Trophoblast cell (in vitro differentiated cells and primary cell): ENCODE measurements around the gene KIAA0232.
A peak's percentile ranks its signal among the peaks of the same experiment; 100 is the strongest.

ENCODE experiments used
- DNase-seq, 2 donors: peaks; one replicate each; pipeline ENCODE4 v3.0.0-alpha.2; 2016
- H2AFZ ChIP-seq: 2 replicates; pipeline ENCODE4 v1.6.1; 2013; ENCODE audit warnings: low read length, moderate library complexity, mild to moderate bottlenecking; ENCODE audit not compliant: insufficient read depth, poor library complexity
- H2AK5ac ChIP-seq: 2 replicates; pipeline ENCODE4 v1.6.1; 2013; ENCODE audit warnings: mild to moderate bottlenecking, low read length
- H2BK120ac ChIP-seq: 2 replicates; pipeline ENCODE4 v1.6.1; 2013; ENCODE audit warnings: low read length, mild to moderate bottlenecking, moderate library complexity; ENCODE audit not compliant: insufficient read depth, poor library complexity
- H2BK12ac ChIP-seq: 2 replicates; pipeline ENCODE4 v1.6.1; 2013; ENCODE audit warnings: mild to moderate bottlenecking, low read length, moderate library complexity
- H2BK5ac ChIP-seq: 2 replicates; pipeline ENCODE4 v1.6.1; 2013; ENCODE audit warnings: low read length, low read depth, moderate library complexity, mild to moderate bottlenecking; ENCODE audit not compliant: poor library complexity
- H3K14ac ChIP-seq: 2 replicates; pipeline ENCODE4 v1.6.1; 2013; ENCODE audit warnings: mild to moderate bottlenecking, low read length
- H3K18ac ChIP-seq: 2 replicates; pipeline ENCODE4 v1.6.1; 2013; ENCODE audit warnings: mild to moderate bottlenecking, low read length
- H3K23ac ChIP-seq: 2 replicates; pipeline ENCODE4 v1.6.1; 2013; ENCODE audit warnings: low read length
- H3K27ac ChIP-seq: 2 replicates; pipeline ENCODE4 v1.5.1; 2013; ENCODE audit warnings: low read depth, mild to moderate bottlenecking, inconsistent platforms, low read length, moderate library complexity
- H3K27me3 ChIP-seq: 2 replicates; pipeline ENCODE4 v1.6.1; 2013; ENCODE audit warnings: inconsistent platforms, mild to moderate bottlenecking, low read length, moderate library complexity; ENCODE audit not compliant: insufficient read depth
- H3K36me3 ChIP-seq, 2 experiments: 1 replicate in 1 of 2; 2 replicates in 1 of 2; pipeline ENCODE4 v1.6.1; 2013; ENCODE audit warnings: low read length in 2 of 2, mild to moderate bottlenecking in 2 of 2, moderate library complexity in 1 of 2; ENCODE audit not compliant: insufficient read depth in 2 of 2, control insufficient read depth in 1 of 2
- H3K4ac ChIP-seq: 2 replicates; pipeline ENCODE4 v1.6.1; 2013; ENCODE audit warnings: low read depth, mild to moderate bottlenecking, low read length, moderate library complexity
- H3K4me1 ChIP-seq, 2 experiments: 1 replicate in 1 of 2; 2 replicates in 1 of 2; pipeline ENCODE4 v1.6.1; 2013; ENCODE audit warnings: low read length in 2 of 2, mild to moderate bottlenecking in 2 of 2, moderate library complexity in 1 of 2; ENCODE audit not compliant: insufficient read depth in 2 of 2, control insufficient read depth in 1 of 2
- H3K4me2 ChIP-seq: 2 replicates; pipeline ENCODE4 v1.6.1; 2013; ENCODE audit warnings: inconsistent platforms, mild to moderate bottlenecking, low read length, moderate library complexity
- H3K4me3 ChIP-seq: 2 replicates; pipeline ENCODE4 v1.5.1; 2013; ENCODE audit warnings: mild to moderate bottlenecking, low read depth, low read length, inconsistent platforms
- H3K79me1 ChIP-seq: one replicate; pipeline ENCODE4 v1.6.1; 2013; ENCODE audit warnings: low read length
- H3K79me2 ChIP-seq: 2 replicates; pipeline ENCODE4 v1.6.1; 2013; ENCODE audit warnings: low read length, mild to moderate bottlenecking; ENCODE audit not compliant: control insufficient read depth, insufficient read depth, poor library complexity
- H3K9ac ChIP-seq: 2 replicates; pipeline ENCODE4 v1.6.1; 2013; ENCODE audit warnings: mild to moderate bottlenecking, low read length
- H3K9me3 ChIP-seq: 2 replicates; pipeline ENCODE4 v1.6.1; 2013; ENCODE audit warnings: low read depth, mild to moderate bottlenecking, control low read depth, inconsistent platforms, low read length; ENCODE audit not compliant: insufficient read depth
- H4K12ac ChIP-seq: 2 replicates; pipeline ENCODE4 v1.6.1; 2013; ENCODE audit warnings: low read depth, mild to moderate bottlenecking, low read length, moderate library complexity
- H4K8ac ChIP-seq: 2 replicates; pipeline ENCODE4 v1.6.1; 2013; ENCODE audit warnings: low read depth, mild to moderate bottlenecking, low read length, moderate library complexity
- H4K91ac ChIP-seq: one replicate; pipeline ENCODE4 v1.6.1; 2013; ENCODE audit warnings: low read depth, mild to moderate bottlenecking, low read length, moderate library complexity
- WGBS: extraction: QIAGEN DNeasy Blood & Tissue Kit; methylation state at CpG from one replicate; pipeline ENCODE4 v1.1.7; 2013; ENCODE audit warnings: missing lambda C conversion rate; ENCODE audit not compliant: insufficient read length, insufficient coverage; ENCODE audit errors: extremely low coverage; 5-methylcytosine and 5-hydroxymethylcytosine counted together

KIAA0232 gene

GRCh38 chr4:6740347-6740746 lies 42.2 kb upstream of the KIAA0232 start:
- H3K79me1 ChIP-seq = no peaks in the 10 kb centered on the region

GRCh38 chr4:6742507-6742906 lies 40.0 kb upstream of the KIAA0232 start:
- H4K91ac ChIP-seq = no peak overlapping the region
- no peak overlapping the region for H3K27ac ChIP-seq
- no peak overlapping the region for H2BK12ac ChIP-seq
- DNase-seq = no peak
- no peak overlapping the region for H3K4me3 ChIP-seq
- no peak overlapping the region for H2AK5ac ChIP-seq
- no peak overlapping the region for H4K8ac ChIP-seq
- no peak overlapping the region for H3K14ac ChIP-seq
- no peak overlapping the region for H3K9ac ChIP-seq
- H3K18ac ChIP-seq = no peak overlapping the region
- H3K4me1 ChIP-seq = no peaks in the 10 kb centered on the region
- no peak overlapping the region for H2BK120ac ChIP-seq
- no peaks in the 10 kb centered on the region for H3K36me3 ChIP-seq
- no peak overlapping the region for H2BK5ac ChIP-seq
- H3K23ac ChIP-seq = no peak overlapping the region
- no CpG with 5 or more reads among the region's 2 CpGs for WGBS
- H3K27me3 ChIP-seq = no peaks in the 10 kb centered on the region
- H3K9me3 ChIP-seq = peaks cover 4% of the 10 kb centered on the region
- no peak overlapping the region for H3K4me2 ChIP-seq
- H2AFZ ChIP-seq = no peak overlapping the region
- H3K79me1 ChIP-seq = no peaks in the 10 kb centered on the region
- no peak overlapping the region for H3K4ac ChIP-seq
- no peak overlapping the region for H4K12ac ChIP-seq
- no peaks in the 10 kb centered on the region for H3K79me2 ChIP-seq

More at GRCh38 chr4:6740347-6740746, 42.2 kb upstream of the KIAA0232 start:
- no peak overlapping the region for H3K9ac ChIP-seq
- H3K79me2 ChIP-seq = no peaks in the 10 kb centered on the region
- no peak overlapping the region for H3K18ac ChIP-seq
- H2AK5ac ChIP-seq = no peak overlapping the region
- no peak overlapping the region for H4K8ac ChIP-seq
- peaks cover 4% of the 10 kb centered on the region for H3K9me3 ChIP-seq
- H3K4me1 ChIP-seq = no peaks in the 10 kb centered on the region
- no peaks in the 10 kb centered on the region for H3K27me3 ChIP-seq
- no peak overlapping the region for H2AFZ ChIP-seq
- no peak overlapping the region for H3K23ac ChIP-seq
- WGBS = no CpG with 5 or more reads among the region's 8 CpGs
- no peak overlapping the region for H3K27ac ChIP-seq
- H2BK5ac ChIP-seq = no peak overlapping the region
- no peak overlapping the region for H3K14ac ChIP-seq
- DNase-seq = no peak
- H2BK12ac ChIP-seq = no peak overlapping the region
- no peak overlapping the region for H4K12ac ChIP-seq
- H3K4me3 ChIP-seq = no peak overlapping the region
- H4K91ac ChIP-seq = no peak overlapping the region
- H3K4ac ChIP-seq = no peak overlapping the region
- H3K4me2 ChIP-seq = no peak overlapping the region
- H2BK120ac ChIP-seq = no peak overlapping the region
- H3K36me3 ChIP-seq = no peaks in the 10 kb centered on the region

GRCh38 chr4:6742989-6743388 lies 39.5 kb upstream of the KIAA0232 start:
- Histone ChIP-seq H3K36me3 (no peaks in the 10 kb centered on the region), H3K9ac (no peak overlapping the region), H3K4me1 (no peaks in the 10 kb centered on the region), H2BK120ac (no peak overlapping the region), H4K91ac (no peak overlapping the region), H2BK12ac (no peak overlapping the region), H3K14ac (no peak overlapping the region), H4K12ac (no peak overlapping the region), H3K27ac (no peak overlapping the region), H3K4ac (no peak overlapping the region), H2AFZ (no peak overlapping the region), H3K23ac (no peak overlapping the region), H3K18ac (no peak overlapping the region), H4K8ac (no peak overlapping the region), H3K79me2 (no peaks in the 10 kb centered on the region), H3K4me3 (no peak overlapping the region), H2BK5ac (no peak overlapping the region), H2AK5ac (no peak overlapping the region), H3K9me3 (peaks cover 4% of the 10 kb centered on the region), H3K4me2 (no peak overlapping the region), H3K27me3 (no peaks in the 10 kb centered on the region), H3K79me1 (no peaks in the 10 kb centered on the region)
- no CpG with 5 or more reads among the region's 11 CpGs for WGBS
- DNase-seq = no peak

- Histone ChIP-seq H3K27ac (no peak overlapping the region), H2AFZ (no peak overlapping the region), H3K4me3 (no peak overlapping the region), H3K9ac (no peak overlapping the region), H3K79me1 (peaks cover 2% of the 10 kb centered on the region), H3K9me3 (no peaks in the 10 kb centered on the region), H2BK120ac (no peak overlapping the region), H3K79me2 (no peaks in the 10 kb centered on the region), H4K8ac (no peak overlapping the region), H3K36me3 (no peaks in the 10 kb centered on the region), H3K4me2 (no peak overlapping the region), H4K91ac (no peak overlapping the region), H3K23ac (no peak overlapping the region), H2BK12ac (no peak overlapping the region), H3K18ac (no peak overlapping the region), H4K12ac (no peak overlapping the region), H2BK5ac (no peak overlapping the region), H3K4me1 (peaks cover 0 to 14% of the 10 kb centered on the region in 2 experiments), H3K4ac (no peak overlapping the region), H3K14ac (no peak overlapping the region), H2AK5ac (peak overlapping the region; percentile 33), H3K27me3 (no peaks in the 10 kb centered on the region)
- WGBS = no CpG with 5 or more reads among the region's 20 CpGs
- no peak for DNase-seq
Observed at GRCh38 chr4:6746721-6747293, 35.7 kb upstream of the KIAA0232 start.
